ENCODE data around the gene SLC43A2. TPM values are rescaled to one million over a fixed set of nuclear protein-coding genes. Genes with fewer than 3 reads are reported as not detected.

SLC43A2 gene
- total and polyA plus RNA-seq, 2 of the 13 experiments (the other 11 are each of a cell fraction or from before 2014, with no cell fraction given), result 7.3 to 20.0 TPM

GRCh38 chr17:1592751-1593629 is 35.6 kb downstream of the SLC43A2 start (continued):
- TF ChIP-seq SRSF1 (optimal IDR thresholded peaks at IDR 0.05; ENCODE audit: low read depth, low read length) (no peak), ESRRA (CRISPR knock-in tag; IDR thresholded peaks at IDR 0.05; ENCODE audit: low read depth) (peak; percentile 37; the same call in 1 of the 2 replicates), ZNF629 (CRISPR knock-in tag; conservative IDR thresholded peaks at IDR 0.05) (no peak), HNRNPL (IDR thresholded peaks at IDR 0.05; ENCODE audit: low read depth, low read length) (peak; percentile 55; the same call in 1 of the 2 replicates), SPEN (CRISPR knock-in tag; IDR thresholded peaks at IDR 0.05; ENCODE audit: low read depth) (peak; percentile 63; the same call in 1 of the 2 replicates), ARNTL (CRISPR knock-in tag; IDR thresholded peaks at IDR 0.05) (peak; percentile 85), FOXC1 (CRISPR knock-in tag; IDR thresholded peaks at IDR 0.05; ENCODE audit: borderline replicate concordance) (no peak), ZBTB8A (CRISPR knock-in tag; IDR thresholded peaks at IDR 0.05; ENCODE audit: borderline replicate concordance, low read depth) (no peak), NR3C1 (CRISPR knock-in tag; IDR thresholded peaks at IDR 0.05) (no peak), SALL2 (CRISPR knock-in tag; IDR thresholded peaks at IDR 0.05) (no peak), MTA3 (CRISPR knock-in tag; IDR thresholded peaks at IDR 0.05) (no peak), ZNF766 (CRISPR knock-in tag; IDR thresholded peaks at IDR 0.05; ENCODE audit: borderline replicate concordance) (0 out of 2 replicates have a peak, but pooled peaks have one; percentile 51), ZNF616 (CRISPR knock-in tag; IDR thresholded peaks at IDR 0.05; ENCODE audit: low read depth) (no peak), ZBTB38 (CRISPR knock-in tag; IDR thresholded peaks at IDR 0.05) (peak; percentile 74), ZNF644 (CRISPR knock-in tag; IDR thresholded peaks at IDR 0.05; ENCODE audit: low read depth) (no peak), JUND (CRISPR knock-in tag; IDR thresholded peaks at IDR 0.05) (peak; percentile 82), ATF3 (CRISPR knock-in tag; IDR thresholded peaks at IDR 0.05) (peak; percentile 66; the same call in 1 of the 2 replicates), SOX13 (IDR thresholded peaks at IDR 0.05) (no peak), SOX13 (CRISPR knock-in tag; conservative IDR thresholded peaks at IDR 0.05 in 1 of 2, IDR thresholded peaks at IDR 0.05 in 1 of 2) (0 out of 4 replicates have a peak, but pooled peaks of 1 of the 2 experiments have one; percentile 16), ZNF589 (CRISPR knock-in tag; conservative IDR thresholded peaks at IDR 0.05) (no peak), SP5 (CRISPR knock-in tag; IDR thresholded peaks at IDR 0.05; ENCODE audit: borderline replicate concordance, low read depth) (peak; percentile 42; the same call in 1 of the 2 replicates), ATAD3A (CRISPR knock-in tag; IDR thresholded peaks at IDR 0.05) (no peak), RAD51 (IDR thresholded peaks at IDR 0.05; ENCODE audit: borderline replicate concordance) (no peak), EZH2 (conservative IDR thresholded peaks at IDR 0.05; ENCODE audit: low read depth, low read length) (no peak)
- TF ChIP-seq, protein P1, sequence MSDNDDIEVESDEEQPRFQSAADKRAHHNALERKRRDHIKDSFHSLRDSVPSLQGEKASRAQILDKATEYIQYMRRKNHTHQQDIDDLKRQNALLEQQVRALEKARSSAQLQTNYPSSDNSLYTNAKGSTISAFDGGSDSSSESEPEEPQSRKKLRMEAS (IDR thresholded peaks at IDR 0.05), result peak; percentile 78
- TF ChIP-seq, protein P2, sequence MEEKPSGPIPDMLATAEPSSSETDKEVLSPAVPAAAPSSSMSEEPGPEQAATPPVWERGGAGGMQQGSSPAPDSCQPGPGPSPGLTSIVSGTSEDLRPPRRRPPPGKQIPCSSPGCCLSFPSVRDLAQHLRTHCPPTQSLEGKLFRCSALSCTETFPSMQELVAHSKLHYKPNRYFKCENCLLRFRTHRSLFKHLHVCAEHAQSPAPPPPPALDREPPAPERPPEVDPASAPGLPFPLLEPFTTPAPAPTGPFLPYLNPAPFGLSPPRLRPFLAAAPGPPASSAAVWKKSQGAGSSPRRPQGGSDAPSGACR (CRISPR knock-in tag; IDR thresholded peaks at IDR 0.05), result no peak
- TF ChIP-seq, protein P3, sequence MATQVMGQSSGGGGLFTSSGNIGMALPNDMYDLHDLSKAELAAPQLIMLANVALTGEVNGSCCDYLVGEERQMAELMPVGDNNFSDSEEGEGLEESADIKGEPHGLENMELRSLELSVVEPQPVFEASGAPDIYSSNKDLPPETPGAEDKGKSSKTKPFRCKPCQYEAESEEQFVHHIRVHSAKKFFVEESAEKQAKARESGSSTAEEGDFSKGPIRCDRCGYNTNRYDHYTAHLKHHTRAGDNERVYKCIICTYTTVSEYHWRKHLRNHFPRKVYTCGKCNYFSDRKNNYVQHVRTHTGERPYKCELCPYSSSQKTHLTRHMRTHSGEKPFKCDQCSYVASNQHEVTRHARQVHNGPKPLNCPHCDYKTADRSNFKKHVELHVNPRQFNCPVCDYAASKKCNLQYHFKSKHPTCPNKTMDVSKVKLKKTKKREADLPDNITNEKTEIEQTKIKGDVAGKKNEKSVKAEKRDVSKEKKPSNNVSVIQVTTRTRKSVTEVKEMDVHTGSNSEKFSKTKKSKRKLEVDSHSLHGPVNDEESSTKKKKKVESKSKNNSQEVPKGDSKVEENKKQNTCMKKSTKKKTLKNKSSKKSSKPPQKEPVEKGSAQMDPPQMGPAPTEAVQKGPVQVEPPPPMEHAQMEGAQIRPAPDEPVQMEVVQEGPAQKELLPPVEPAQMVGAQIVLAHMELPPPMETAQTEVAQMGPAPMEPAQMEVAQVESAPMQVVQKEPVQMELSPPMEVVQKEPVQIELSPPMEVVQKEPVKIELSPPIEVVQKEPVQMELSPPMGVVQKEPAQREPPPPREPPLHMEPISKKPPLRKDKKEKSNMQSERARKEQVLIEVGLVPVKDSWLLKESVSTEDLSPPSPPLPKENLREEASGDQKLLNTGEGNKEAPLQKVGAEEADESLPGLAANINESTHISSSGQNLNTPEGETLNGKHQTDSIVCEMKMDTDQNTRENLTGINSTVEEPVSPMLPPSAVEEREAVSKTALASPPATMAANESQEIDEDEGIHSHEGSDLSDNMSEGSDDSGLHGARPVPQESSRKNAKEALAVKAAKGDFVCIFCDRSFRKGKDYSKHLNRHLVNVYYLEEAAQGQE (IDR thresholded peaks at IDR 0.05; ENCODE audit: borderline replicate concordance in 1 of 2, low read depth in 1 of 2, low read length in 2 of 2), result no peak

Data from HepG2 (cell line).